OCI-LY3 (cell line): ENCODE measurements around the gene TLR9.

Source experiments
- CTCF ChIP-seq: fragments of 200-600, 300-600 bp; sonication (generic); IDR thresholded peaks from 2 replicates; pipeline ENCODE4 v1.5.1; 2014; ENCODE audit warnings: antibody characterized with exemption, low read length, low read depth
- EZH2phosphoT487 ChIP-seq: fragments of 200-600 bp; shearing (Covaris generic); IDR thresholded peaks from 2 replicates; pipeline ENCODE4 v1.6.1; 2018; ENCODE audit warnings: antibody characterized with exemption, mixed run types, low read depth

GRCh38 chr3:52174896-52175295 is 50.5 kb downstream of the TLR9 start:
- no peak for TF ChIP-seq CTCF
- TF ChIP-seq EZH2phosphoT487 = no peak
